Measurements from ENCODE around the gene CISD3.

- no peak for TF ChIP-seq ZNF274 (IDR thresholded peaks at IDR 0.05; ENCODE audit: low read depth, low read length)
- no peak for TF ChIP-seq SUZ12 (IDR thresholded peaks at IDR 0.05; ENCODE audit: extremely low read depth, insufficient read depth, insufficient read length)
These were observed 49.0 kb upstream of the CISD3 start for GRCh38 chr17:38681096-38681495.

Data from NT2/D1 (cell line).